ENCODE results near the gene TAOK1.

DNA sequence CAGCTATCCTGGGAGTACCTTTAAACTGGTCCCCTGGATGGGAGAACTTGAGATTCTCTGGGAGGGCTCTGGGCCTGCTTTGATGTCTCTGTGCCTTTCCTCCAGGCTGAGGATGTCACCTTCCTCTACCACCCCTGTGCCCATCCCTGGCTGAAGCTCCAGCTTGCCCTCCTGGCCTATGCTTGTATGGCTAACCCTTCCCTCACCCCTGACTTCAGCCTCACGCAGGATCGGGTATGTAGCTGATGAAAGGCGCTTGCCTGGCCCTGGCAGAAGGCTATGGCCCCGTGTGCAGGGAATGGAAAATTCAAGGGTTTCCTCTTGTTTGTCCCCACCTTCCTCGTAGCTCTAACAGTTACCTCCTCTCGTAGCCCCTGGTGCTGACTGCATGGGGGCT lies 181.3 kb downstream of the TAOK1 start:
- no peak for TF ChIP-seq POLR2A (IDR thresholded peaks at IDR 0.05)
- TF ChIP-seq, protein P1, sequence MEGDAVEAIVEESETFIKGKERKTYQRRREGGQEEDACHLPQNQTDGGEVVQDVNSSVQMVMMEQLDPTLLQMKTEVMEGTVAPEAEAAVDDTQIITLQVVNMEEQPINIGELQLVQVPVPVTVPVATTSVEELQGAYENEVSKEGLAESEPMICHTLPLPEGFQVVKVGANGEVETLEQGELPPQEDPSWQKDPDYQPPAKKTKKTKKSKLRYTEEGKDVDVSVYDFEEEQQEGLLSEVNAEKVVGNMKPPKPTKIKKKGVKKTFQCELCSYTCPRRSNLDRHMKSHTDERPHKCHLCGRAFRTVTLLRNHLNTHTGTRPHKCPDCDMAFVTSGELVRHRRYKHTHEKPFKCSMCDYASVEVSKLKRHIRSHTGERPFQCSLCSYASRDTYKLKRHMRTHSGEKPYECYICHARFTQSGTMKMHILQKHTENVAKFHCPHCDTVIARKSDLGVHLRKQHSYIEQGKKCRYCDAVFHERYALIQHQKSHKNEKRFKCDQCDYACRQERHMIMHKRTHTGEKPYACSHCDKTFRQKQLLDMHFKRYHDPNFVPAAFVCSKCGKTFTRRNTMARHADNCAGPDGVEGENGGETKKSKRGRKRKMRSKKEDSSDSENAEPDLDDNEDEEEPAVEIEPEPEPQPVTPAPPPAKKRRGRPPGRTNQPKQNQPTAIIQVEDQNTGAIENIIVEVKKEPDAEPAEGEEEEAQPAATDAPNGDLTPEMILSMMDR (IDR thresholded peaks at IDR 0.05) = no peak

All from uterus (tissue), 2 donors.